Esophagus squamous epithelium (tissue), 5 donors: Measurements from ENCODE around the gene SLC35F4. TPM values are rescaled to one million over a fixed set of nuclear protein-coding genes. Genes with fewer than 3 reads are reported as not detected.
"Not testable (repeated sequence)": the region's sequence is repeated elsewhere in the genome, so short reads cannot be mapped to it uniquely, and the experiment has no call there.

Experiments used
- DNase-seq: peaks from one replicate; lab custom pipeline; 2025; lab: John Stamatoyannopoulos, UW
- H3K27ac ChIP-seq, 4 donors: fragments of 200-600 bp; sonication (generic); one replicate each; pipeline ENCODE4 v1.5.1; 2016 to 2019; ENCODE audit warnings: mild to moderate bottlenecking in 1 of 4
- H3K27me3 ChIP-seq, 4 donors: fragments of 200-600 bp; sonication (generic); 1 replicate in 3 of 4; 2 replicates in 1 of 4; pipeline versions ENCODE4 v1.5.1 to v1.6.0; 2017 to 2021; ENCODE audit warnings: antibody characterized with exemption in 1 of 4
- H3K36me3 ChIP-seq, 3 donors: fragments of 200-600 bp; sonication (generic); one replicate each; pipeline ENCODE4 v1.5.1; 2016 to 2019
- H3K4me1 ChIP-seq, 3 donors: fragments of 200-600 bp; sonication (generic); one replicate each; pipeline ENCODE4 v1.5.1; 2017 to 2019
- H3K4me3 ChIP-seq, 4 donors: fragments of 200-600 bp; sonication (generic); 1 replicate in 3 of 4; 2 replicates in 1 of 4; pipeline ENCODE4 v1.5.1; 2016 to 2019; ENCODE audit warnings: mild to moderate bottlenecking in 2 of 4, moderate library complexity in 1 of 4
- H3K9me3 ChIP-seq, 3 donors: fragments of 200-600 bp; sonication (generic); one replicate each; pipeline ENCODE4 v1.5.1; 2016 to 2019
- POLR2A ChIP-seq, 4 donors: fragments of 450-650 bp; IDR thresholded peaks; one replicate each; pipeline ENCODE4 v1.6.1; 2017; ENCODE audit warnings: antibody characterized with exemption in 4 of 4, mild to moderate bottlenecking in 4 of 4, moderate library complexity in 3 of 4
- WGBS, 2 donors: methylation state at CpG; one replicate each; pipeline ENCODE4 v1.1.5; 2018; 5-methylcytosine and 5-hydroxymethylcytosine counted together
- intact Hi-C: fragments of 100-400 bp; cut with DNase I; formaldehyde crosslinking; loops from one replicate; pipeline ENCODE4 v1.15.0; 2022
- total RNA-seq, 4 donors: library from RNA; depleted of rRNA; stranded (reverse); fragments of >200 nt; gene quantifications; one replicate each; pipeline ENCODE4 v1.1.0, GENCODE V29; 2016
- TF ChIP-seq, protein P1 (sequence below), 6 experiments: fragments of 450-650 bp in 4 of 6; fragments of 200-600 bp in 2 of 6; sonication (generic) in 2 of 6; IDR thresholded peaks; one replicate each; pipeline ENCODE4 v1.5.1; 2016 to 2019; ENCODE audit warnings: antibody characterized with exemption in 6 of 6, mild to moderate bottlenecking in 4 of 6, moderate library complexity in 4 of 6
- donor health status: DM: yes; HTN: yes; CAD: no.

The SLC35F4 gene
- total RNA-seq, 4 donors from 2014 or later = not detected

- no peak for DNase-seq
- H3K9me3 ChIP-seq = no peaks in the 10 kb centered on the region
- peak overlapping the region in 2 of 4 donors; percentile 23 to 45 for H3K4me3 ChIP-seq
Observed at GRCh38 chr14:57865066-57865402, 858 bp downstream of the SLC35F4 start.

GRCh38 chr14:57864659-57865058 is 1.2 kb downstream of the SLC35F4 start:
- peaks cover 4 to 59% (median 12%) of the 10 kb centered on the region in 4 donors for H3K27me3 ChIP-seq
- peaks cover 3 to 18% (median 8%) of the 10 kb centered on the region in 3 donors for H3K4me1 ChIP-seq
- WGBS, 2 donors = 36 to 38% methylated on average over 8 to 20 of the region's 20 CpGs
- intact Hi-C loops = no loop called here
- no peaks in the 10 kb centered on the region for H3K9me3 ChIP-seq
- no peak overlapping the region for H3K4me3 ChIP-seq
- no peaks in the 10 kb centered on the region for H3K36me3 ChIP-seq
- H3K27ac ChIP-seq = no peak overlapping the region
- TF ChIP-seq POLR2A (IDR thresholded peaks at IDR 0.05) = no peak
- no peak for DNase-seq

More at GRCh38 chr14:57865066-57865402, 858 bp downstream of the SLC35F4 start:
- Histone ChIP-seq H3K36me3 (no peaks in the 10 kb centered on the region), H3K27ac (no peak overlapping the region), H3K4me1 (peaks cover 3 to 18% (median 8%) of the 10 kb centered on the region in 3 donors), H3K27me3 (peaks cover 4 to 59% (median 12%) of the 10 kb centered on the region in 4 donors)
- TF ChIP-seq, protein P1, sequence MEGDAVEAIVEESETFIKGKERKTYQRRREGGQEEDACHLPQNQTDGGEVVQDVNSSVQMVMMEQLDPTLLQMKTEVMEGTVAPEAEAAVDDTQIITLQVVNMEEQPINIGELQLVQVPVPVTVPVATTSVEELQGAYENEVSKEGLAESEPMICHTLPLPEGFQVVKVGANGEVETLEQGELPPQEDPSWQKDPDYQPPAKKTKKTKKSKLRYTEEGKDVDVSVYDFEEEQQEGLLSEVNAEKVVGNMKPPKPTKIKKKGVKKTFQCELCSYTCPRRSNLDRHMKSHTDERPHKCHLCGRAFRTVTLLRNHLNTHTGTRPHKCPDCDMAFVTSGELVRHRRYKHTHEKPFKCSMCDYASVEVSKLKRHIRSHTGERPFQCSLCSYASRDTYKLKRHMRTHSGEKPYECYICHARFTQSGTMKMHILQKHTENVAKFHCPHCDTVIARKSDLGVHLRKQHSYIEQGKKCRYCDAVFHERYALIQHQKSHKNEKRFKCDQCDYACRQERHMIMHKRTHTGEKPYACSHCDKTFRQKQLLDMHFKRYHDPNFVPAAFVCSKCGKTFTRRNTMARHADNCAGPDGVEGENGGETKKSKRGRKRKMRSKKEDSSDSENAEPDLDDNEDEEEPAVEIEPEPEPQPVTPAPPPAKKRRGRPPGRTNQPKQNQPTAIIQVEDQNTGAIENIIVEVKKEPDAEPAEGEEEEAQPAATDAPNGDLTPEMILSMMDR (IDR thresholded peaks at IDR 0.05) = no peak
- TF ChIP-seq POLR2A (IDR thresholded peaks at IDR 0.05) = no peak
- intact Hi-C loops = no loop called here
- 16% methylated on average over 19 of the region's 23 CpGs; no CpG with 5 or more reads in 1 of the 2 donors for WGBS, 2 donors

DNA sequence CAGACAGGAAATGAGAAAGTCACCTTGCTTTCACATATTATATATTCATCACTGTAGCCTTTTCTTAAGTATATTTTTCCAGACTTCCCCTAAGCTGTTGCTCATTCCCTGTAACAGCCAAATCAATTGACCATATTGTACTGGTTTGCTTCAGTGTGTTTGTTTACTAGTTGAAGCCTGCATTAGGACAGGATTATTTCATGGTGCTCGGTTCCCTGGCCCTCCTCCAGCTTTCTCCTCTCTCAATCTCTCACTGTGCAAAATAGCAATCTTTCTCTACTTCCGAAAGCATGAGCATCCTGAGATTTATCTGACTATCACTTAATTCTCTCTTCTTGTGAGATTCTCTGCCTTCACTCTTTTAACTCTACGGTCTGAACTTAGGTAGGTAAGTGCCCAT is 2.4 kb downstream of the SLC35F4 start:
- 54 to 58% methylated on average over 3 of the region's 3 CpGs for WGBS, 2 donors
- no peak for TF ChIP-seq POLR2A (IDR thresholded peaks at IDR 0.05)
- TF ChIP-seq, protein P1 (IDR thresholded peaks at IDR 0.05) = no peak

DNA sequence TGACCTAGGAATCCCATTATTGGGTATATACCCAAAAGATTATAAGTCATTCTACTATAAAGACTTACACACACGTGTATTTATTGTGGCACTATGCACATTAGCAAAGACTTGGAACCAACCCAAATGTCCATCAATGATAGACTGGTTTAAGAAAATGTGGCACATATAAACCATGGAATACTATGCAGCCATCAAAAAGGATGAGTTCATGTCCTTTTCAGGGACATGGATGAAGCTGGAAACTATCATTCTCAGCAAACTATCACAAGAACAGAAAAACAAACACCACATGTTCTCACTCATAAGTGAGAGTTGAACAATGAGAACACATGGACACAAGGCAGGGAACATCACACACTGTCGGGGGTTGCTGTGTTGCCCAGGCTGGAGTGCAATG is 10.2 kb downstream of the SLC35F4 start:
- H3K4me3 ChIP-seq, H3K36me3 ChIP-seq, DNase-seq, H3K9me3 ChIP-seq, H3K4me1 ChIP-seq, H3K27ac ChIP-seq, intact Hi-C loops, H3K27me3 ChIP-seq: not testable (repeated sequence)
- WGBS, 2 donors = 66 to 91% methylated on average over 2 of the region's 2 CpGs

More for the DNA sequence above, 2.4 kb downstream of the SLC35F4 start:
- no peaks in the 10 kb centered on the region for H3K9me3 ChIP-seq
- DNase-seq = no peak
- peaks cover 4 to 59% (median 12%) of the 10 kb centered on the region in 4 donors for H3K27me3 ChIP-seq
- intact Hi-C loops = no loop called here
- no peaks in the 10 kb centered on the region for H3K36me3 ChIP-seq
- no peak overlapping the region for H3K4me3 ChIP-seq
- no peak overlapping the region for H3K27ac ChIP-seq
- H3K4me1 ChIP-seq = peaks cover 3 to 18% (median 8%) of the 10 kb centered on the region in 3 donors

GRCh38 chr14:57854571-57854970 is 11.3 kb downstream of the SLC35F4 start:
- 34 to 38% methylated on average over 2 of the region's 2 CpGs for WGBS, 2 donors
- no peak overlapping the region for H3K4me3 ChIP-seq

DNA sequence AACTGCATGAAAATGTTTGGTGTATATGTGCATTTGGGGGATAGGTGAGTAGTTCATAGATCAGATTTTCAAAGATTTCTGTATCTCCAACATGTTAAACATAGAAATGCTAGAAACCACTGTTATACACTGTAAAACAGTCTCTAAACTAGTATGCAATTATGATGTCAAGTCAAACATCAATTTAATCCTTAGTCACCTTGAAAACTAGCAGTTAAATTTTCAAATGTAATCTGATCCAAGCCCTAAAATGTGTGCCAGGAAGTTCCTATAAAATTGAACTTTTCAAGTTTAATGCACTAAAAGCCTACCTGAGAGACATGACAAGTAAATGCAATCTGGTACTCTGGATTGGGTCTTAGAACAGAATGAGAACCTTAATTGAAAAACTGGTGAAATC is 14.5 kb downstream of the SLC35F4 start:
- no peak for DNase-seq
- Histone ChIP-seq H3K27me3 (no peaks in the 10 kb centered on the region), H3K4me1 (no peaks in the 10 kb centered on the region), H3K9me3 (no peaks in the 10 kb centered on the region), H3K36me3 (no peaks in the 10 kb centered on the region), H3K27ac (no peak overlapping the region), H3K4me3 (no peak overlapping the region)
- intact Hi-C loops = no loop called here
- TF ChIP-seq, protein P1 (IDR thresholded peaks at IDR 0.05) = no peak
- no peak for TF ChIP-seq POLR2A (IDR thresholded peaks at IDR 0.05)

More at GRCh38 chr14:57854571-57854970, 11.3 kb downstream of the SLC35F4 start:
- H3K27me3 ChIP-seq = no peaks in the 10 kb centered on the region
- no peak for TF ChIP-seq POLR2A (IDR thresholded peaks at IDR 0.05)
- TF ChIP-seq, protein P1 (IDR thresholded peaks at IDR 0.05) = no peak
- no peak overlapping the region for H3K27ac ChIP-seq
- H3K9me3 ChIP-seq = no peaks in the 10 kb centered on the region
- H3K4me1 ChIP-seq = no peaks in the 10 kb centered on the region
- no peaks in the 10 kb centered on the region for H3K36me3 ChIP-seq
- no peak for DNase-seq
- intact Hi-C loops = no loop called here
